ENCODE measurements around the gene UBE2I.

Gene UBE2I

GRCh38 chr16:1314399-1315068, 5.1 kb downstream of the UBE2I start:
- DNase-seq: no peak
- no peak for TF ChIP-seq CTCF (IDR thresholded peaks at IDR 0.05)
- no peak overlapping the region for H3K4me3 ChIP-seq
- H3K9me3 ChIP-seq: no peaks in the 10 kb centered on the region
- H3K36me3 ChIP-seq: peaks cover 52 to 68% (median 61%) of the 10 kb centered on the region in 3 donors
- peaks cover 6 to 46% (median 32%) of the 10 kb centered on the region in 4 donors for H3K4me1 ChIP-seq
- no peak overlapping the region for H3K27ac ChIP-seq
- intact Hi-C loops (cut with DNase I; ENCODE audit: low total_unique reads): no loop called here
- no peaks in the 10 kb centered on the region for H3K27me3 ChIP-seq

GRCh38 chr16:1315081-1316032, 5.9 kb downstream of the UBE2I start:
- Histone ChIP-seq H3K4me1 (peaks cover 6 to 43% (median 32%) of the 10 kb centered on the region in 4 donors), H3K27ac (no peak overlapping the region), H3K4me3 (no peak overlapping the region), H3K27me3 (no peaks in the 10 kb centered on the region), H3K9me3 (no peaks in the 10 kb centered on the region), H3K36me3 (peaks cover 61 to 77% (median 69%) of the 10 kb centered on the region in 3 donors)
- no peak for DNase-seq
- intact Hi-C loops (cut with DNase I; ENCODE audit: low total_unique reads): no loop called here
- no peak for TF ChIP-seq CTCF (IDR thresholded peaks at IDR 0.05)

- DNase-seq: no peak
- intact Hi-C loops (cut with DNase I; ENCODE audit: low total_unique reads): no loop called here
- Histone ChIP-seq H3K36me3 (peaks cover 67 to 83% (median 75%) of the 10 kb centered on the region in 3 donors), H3K9me3 (no peaks in the 10 kb centered on the region), H3K4me3 (no peak overlapping the region), H3K4me1 (peaks cover 6 to 36% (median 26%) of the 10 kb centered on the region in 4 donors), H3K27ac (no peak overlapping the region), H3K27me3 (no peaks in the 10 kb centered on the region)
- TF ChIP-seq CTCF (IDR thresholded peaks at IDR 0.05): no peak
These were observed 6.6 kb downstream of the UBE2I start for GRCh38 chr16:1316033-1316405.

- no peak for TF ChIP-seq CTCF (IDR thresholded peaks at IDR 0.05)
- intact Hi-C loops (cut with DNase I; ENCODE audit: low total_unique reads): no loop called here
- no peaks in the 10 kb centered on the region for H3K9me3 ChIP-seq
- peaks cover 76 to 93% (median 92%) of the 10 kb centered on the region in 3 donors for H3K36me3 ChIP-seq
- peaks cover 0 to 19% (median 10%) of the 10 kb centered on the region in 4 donors for H3K4me1 ChIP-seq
- no peak overlapping the region for H3K4me3 ChIP-seq
- H3K27me3 ChIP-seq: no peaks in the 10 kb centered on the region
- DNase-seq: no peak
- no peak overlapping the region for H3K27ac ChIP-seq
These were observed 8.2 kb downstream of the UBE2I start for GRCh38 chr16:1317479-1318267.

- Histone ChIP-seq H3K9me3 (no peaks in the 10 kb centered on the region), H3K27me3 (no peaks in the 10 kb centered on the region), H3K36me3 (peaks cover 79 to 98% (median 96%) of the 10 kb centered on the region in 3 donors), H3K4me1 (peaks cover 0 to 14% (median 5%) of the 10 kb centered on the region in 4 donors), H3K4me3 (no peak overlapping the region), H3K27ac (no peak overlapping the region)
- DNase-seq: no peak
- intact Hi-C loops (cut with DNase I; ENCODE audit: low total_unique reads): no loop called here
- TF ChIP-seq CTCF (IDR thresholded peaks at IDR 0.05): no peak
These were observed 8.8 kb downstream of the UBE2I start for GRCh38 chr16:1318268-1318545.
